Measurements from ENCODE around the gene CYP46A1.
"Not testable (repeated sequence)": the region's sequence is repeated elsewhere in the genome, so short reads cannot be mapped to it uniquely, and the experiment has no call there.

CYP46A1 gene

DNA sequence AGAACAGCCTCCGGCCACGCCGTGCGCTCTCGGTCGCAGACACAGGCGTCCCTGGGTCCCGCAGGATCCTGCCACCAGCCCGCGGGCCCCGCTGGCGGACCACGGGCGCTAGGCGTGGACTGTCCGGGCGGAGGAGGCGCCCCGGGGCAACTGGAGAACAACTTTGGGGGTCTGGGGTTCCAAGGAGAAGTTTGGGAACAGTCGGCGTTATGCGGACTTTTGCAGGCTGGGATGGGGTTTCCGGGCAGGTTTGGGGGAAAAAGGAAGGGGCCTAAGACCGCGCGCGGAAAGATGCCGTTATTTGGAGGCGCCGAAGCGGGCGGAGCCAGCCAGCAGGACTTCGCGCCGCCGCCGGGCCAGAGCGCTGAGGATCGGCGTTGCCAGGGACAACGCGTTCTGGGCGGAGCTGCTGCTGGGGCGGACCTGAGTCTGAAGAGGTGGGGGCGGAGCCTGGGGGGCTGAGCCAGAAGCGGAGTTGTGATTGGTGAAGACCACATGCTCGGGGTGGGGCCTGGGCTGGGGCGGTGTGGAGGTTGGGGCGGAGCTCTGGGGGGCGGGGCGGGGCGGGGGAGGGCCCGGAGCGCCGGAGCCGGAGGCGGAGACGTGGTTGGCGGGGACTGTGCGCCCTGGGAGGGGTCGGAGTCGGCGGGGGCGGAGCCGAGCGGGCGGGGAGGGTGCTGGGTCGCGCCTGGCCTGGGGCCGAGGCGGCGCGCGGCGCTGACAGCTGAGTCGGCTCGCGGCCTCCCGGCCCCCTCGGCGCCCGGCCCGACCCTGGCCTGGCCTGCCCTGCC lies at the start of gene CYP46A1:
TSS of gene CYP46A1 (plus strand) at position 680 of the 791 bp plus-strand sequence. CDS start 120 bp downstream, outside the sequence.
- peak; percentile 98 to 99 for DNase-seq (ENCODE audit: low read depth in 1 of 2, low spot score in 1 of 2)

DNA sequence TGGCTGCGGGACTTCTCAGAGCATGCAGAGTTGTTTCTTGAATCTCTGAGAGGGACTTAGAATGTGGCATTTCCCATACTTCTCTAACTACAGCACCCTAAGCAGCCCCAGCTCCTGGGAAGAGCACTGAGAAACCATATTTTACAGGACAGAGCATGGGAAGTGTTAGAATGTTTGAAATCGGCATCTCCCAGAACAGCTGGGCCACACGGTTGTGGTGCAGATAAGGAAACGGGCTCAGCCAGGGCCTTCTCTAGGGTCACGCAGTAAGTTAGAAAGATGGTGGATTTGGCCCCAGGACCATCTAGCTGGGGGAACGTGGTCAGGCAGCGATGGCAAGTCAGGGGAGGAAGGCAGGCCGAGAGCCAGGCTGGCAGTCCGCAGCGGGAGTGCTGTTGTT lies 49.7 kb upstream of the CYP46A1 start:
- no peak for DNase-seq (ENCODE audit: low read depth in 1 of 2, low spot score in 1 of 2)

DNA sequence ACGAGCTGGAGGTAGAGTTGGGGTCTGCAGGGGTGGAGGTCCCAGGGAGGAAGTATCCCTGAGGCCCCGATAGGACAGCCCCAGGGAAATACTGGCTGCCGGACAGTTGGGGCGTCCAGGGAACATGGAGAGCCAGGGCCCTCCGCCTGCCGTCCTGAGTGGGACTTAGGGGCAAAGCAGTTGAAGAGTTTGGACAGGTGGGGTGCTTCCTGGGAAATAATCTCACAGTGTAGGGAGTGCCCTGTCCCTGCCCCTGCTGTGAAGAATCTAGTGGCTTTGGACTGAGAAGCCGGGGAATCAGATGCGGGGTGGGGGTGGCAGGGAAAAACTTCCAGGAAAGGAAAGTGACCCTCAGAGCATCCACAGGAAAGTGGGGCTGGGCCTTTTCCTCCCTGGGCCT lies 49.0 kb upstream of the CYP46A1 start:
- no peak for DNase-seq (ENCODE audit: low read depth in 1 of 2, low spot score in 1 of 2)

DNA sequence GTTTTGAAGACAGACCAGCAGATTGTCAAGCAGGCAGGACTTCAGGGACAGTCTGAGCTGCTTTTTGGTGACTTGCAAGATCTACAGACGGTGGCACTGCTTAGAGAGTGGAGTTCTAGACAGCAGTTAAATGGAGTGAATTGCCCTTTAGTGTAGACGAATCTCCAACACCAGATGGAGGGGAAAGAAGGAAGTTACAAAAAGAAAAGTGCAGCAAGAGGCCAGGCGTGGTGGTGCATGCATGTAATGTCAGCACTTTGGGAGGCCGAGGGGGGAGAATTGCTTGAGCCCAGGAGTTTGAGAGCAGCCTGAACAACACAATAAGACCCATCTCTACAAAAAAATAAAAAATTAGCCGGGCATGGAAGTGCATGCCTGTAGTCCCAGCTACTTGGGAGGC lies 47.6 kb upstream of the CYP46A1 start:
- DNase-seq (ENCODE audit: low read depth in 1 of 2, low spot score in 1 of 2), result no peak

DNA sequence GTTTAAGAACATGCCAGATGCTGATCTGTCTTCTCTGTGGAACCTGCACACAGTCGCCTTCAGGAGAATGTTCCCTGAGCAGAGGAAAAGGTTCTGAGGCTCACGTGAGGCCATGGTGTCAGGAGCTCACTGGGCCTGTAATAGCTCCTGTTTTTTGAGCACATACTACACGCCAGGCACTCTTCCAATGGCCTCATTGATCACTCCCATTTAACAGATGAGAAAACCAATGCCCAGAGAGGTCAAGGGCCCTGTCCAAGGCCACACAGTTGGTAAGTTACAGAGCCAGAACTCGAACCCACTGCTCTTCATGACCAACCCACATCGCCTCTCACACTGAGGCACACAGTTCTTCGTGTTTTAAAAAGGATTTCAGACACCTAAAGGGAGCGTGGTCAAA lies 46.5 kb upstream of the CYP46A1 start:
- no peak for DNase-seq (ENCODE audit: low read depth in 1 of 2, low spot score in 1 of 2)

DNA sequence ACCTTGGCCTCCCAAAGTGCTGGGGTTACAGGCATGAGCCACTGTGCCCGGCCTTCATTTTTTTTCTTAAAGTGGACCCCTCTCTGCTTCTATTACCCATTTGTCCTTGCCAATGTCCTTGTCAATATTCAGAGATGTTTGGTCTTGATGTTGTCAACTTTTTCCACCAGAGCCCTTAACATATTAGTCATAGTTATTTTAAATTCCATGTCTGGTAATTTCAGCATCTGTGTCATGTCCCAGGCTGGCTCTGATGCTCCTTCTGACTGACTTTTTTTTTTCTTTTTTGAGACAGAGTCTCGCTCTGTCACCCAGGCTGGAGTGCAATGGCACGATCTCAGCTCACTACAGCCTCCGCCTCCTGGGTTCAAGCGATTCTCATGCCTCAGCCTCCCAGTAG lies 41.3 kb upstream of the CYP46A1 start:
- DNase-seq (ENCODE audit: low read depth in 1 of 2, low spot score in 1 of 2), result not testable (repeated sequence)

DNA sequence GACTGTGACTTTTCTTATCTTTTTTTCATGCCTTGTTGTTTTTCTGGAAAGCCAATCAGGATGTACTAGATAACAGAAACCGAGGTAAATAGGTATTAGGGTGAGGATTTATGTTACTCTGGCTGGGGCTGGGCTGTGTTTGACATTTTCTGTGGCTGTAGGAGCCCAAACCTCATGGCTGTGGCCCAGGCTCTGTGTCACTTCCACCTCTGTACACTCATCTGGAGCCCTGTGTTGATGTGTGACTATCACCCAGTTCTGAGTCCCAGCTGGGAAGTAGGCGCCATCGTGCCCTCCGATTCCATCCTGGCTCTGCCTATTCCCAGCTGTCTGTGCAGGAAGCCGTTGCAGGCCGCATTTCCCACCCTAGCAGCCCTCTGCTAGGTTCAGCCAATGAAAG lies 40.8 kb upstream of the CYP46A1 start:
- no peak for DNase-seq (ENCODE audit: low read depth in 1 of 2, low spot score in 1 of 2)

DNA sequence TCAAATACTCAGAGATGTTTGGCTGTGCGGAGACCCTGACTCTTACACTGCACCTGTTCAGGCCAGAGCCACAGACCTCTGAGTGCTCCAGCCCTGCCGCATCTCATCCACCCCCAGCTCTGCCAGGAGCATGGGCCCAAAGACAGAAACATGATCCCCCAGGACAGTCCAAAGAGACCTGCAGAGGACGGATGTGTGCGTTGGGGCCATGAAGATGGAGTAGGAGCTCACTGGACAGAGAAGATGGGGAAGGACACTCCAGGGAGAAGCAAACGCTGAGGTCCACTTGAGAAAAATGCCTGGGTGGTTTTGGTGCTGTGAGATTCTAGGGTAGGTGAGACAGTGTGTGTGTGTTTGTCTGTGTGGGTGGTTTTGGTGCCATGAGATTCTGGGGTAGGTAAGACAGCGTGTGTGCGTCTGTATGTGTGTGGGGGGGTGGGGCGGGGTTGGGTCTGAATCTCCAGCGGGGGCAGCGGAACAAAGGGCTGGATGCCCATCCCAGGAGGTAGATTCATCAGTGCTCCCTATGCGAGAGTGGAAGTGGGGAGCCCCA lies 40.0 kb upstream of the CYP46A1 start:
- DNase-seq (ENCODE audit: low read depth in 1 of 2, low spot score in 1 of 2), result no peak

DNA sequence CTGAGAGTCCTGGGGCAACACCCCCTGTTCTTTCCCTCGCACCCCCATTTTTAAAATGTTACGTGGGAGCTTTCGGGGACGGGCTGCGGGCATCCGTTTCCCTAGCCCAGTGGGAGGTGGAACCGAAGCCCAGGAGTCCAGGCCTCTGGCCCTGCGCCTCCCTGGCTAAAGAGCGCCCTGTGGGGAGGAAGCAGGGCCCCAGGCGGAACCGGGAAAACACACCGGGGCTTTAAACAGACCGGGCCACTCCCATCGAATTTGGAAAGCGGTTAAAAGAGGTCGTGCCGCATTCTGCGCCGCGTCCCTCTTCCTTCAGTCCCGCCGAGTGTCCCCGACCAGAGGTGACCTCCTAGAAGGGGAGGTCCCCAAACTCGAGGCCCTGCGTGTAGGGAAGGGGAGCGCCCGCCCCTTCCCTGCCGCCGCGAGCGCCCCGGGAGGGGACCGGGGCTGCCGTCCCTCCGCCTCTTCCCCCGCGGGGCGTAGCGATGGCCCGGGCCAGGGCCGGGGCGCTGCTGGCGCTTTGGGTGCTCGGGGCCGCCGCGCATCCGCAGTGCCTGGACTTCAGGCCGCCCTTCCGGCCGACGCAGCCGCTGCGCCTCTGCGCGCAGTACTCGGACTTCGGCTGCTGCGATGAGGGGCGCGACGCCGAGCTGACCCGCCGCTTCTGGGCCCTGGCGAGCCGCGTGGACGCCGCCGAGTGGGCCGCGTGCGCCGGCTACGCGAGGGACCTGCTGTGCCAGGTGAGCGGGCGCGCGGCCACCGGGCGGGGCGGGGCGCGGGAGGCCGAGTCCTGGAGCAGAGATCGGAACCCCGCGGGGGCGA lies 39.2 kb upstream of the CYP46A1 start, which contains the start of gene HHIPL1:
TSS of gene HHIPL1 (plus strand) at position 407 of the 822 bp plus-strand sequence. CDS start at position 486, 79 bp downstream.
- DNase-seq (ENCODE audit: low read depth in 1 of 2, low spot score in 1 of 2), result no peak

DNA sequence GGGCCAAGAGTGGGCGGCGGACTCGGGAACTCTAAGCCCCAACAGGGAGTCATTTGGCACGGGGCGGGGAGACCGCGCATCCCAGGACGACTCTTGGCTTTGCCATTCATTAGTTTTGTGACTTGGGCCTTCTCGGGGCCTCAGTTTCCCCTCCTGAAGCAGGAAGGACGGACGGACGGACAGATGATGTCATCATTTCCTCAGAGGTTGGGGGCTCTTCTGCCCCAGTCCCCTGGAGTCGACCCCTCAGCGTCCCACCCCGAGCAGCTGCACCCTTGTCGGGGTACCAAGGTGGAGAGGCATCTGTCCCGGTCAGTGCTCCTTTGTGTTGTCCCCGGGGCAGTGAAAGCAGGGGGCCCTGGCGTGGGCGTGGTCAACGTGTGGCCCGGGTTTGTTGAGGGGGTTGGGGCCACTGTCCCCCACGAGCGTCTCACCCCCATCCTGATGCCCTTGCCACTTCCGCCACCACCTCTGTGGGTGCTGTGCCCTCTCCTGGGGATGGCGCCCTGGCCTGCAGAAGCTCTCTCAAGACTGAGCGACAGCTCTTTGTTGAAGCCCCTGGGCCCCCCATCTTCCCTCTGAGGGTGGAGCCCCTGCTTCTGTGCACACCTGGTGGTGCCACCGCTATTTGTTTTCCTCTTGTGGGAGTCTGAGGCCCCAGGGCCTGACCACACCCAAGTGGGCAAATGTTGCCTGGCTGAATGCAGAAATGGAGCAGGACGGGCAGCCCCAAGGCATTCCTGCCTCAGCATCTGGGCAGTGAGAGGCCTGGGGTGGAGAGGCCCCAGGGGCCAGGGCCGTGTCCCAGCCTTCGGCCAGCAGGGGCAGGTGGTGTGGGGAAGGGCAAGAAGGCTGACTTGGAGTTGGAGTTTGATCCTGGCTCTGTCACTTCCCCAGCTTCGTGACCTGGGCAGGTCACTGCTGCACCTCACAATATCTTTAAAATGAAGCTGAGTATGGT lies 38.3 kb upstream of the CYP46A1 start:
- DNase-seq (ENCODE audit: low read depth in 1 of 2, low spot score in 1 of 2), result no peak

DNA sequence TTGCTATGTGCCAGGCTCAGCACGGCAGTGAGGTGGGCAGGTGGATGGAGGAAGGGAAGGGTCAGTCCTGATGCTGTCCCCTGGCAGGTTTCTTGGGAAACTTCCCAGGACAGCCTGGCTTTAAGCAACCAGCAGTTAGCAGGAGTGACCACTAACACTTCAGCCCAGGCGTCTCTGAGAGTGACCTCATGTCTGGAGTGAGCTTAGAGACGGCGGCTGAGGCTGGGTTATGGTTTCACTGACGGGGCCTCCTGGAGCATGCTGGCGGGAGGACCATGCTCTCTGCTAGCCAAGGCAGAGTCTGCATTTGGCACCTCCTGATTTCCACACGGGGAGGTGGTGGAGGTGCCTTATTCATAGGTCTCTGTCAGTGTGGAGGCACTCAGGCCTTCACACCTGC lies 36.7 kb upstream of the CYP46A1 start:
- no peak for DNase-seq (ENCODE audit: low read depth in 1 of 2, low spot score in 1 of 2)

DNA sequence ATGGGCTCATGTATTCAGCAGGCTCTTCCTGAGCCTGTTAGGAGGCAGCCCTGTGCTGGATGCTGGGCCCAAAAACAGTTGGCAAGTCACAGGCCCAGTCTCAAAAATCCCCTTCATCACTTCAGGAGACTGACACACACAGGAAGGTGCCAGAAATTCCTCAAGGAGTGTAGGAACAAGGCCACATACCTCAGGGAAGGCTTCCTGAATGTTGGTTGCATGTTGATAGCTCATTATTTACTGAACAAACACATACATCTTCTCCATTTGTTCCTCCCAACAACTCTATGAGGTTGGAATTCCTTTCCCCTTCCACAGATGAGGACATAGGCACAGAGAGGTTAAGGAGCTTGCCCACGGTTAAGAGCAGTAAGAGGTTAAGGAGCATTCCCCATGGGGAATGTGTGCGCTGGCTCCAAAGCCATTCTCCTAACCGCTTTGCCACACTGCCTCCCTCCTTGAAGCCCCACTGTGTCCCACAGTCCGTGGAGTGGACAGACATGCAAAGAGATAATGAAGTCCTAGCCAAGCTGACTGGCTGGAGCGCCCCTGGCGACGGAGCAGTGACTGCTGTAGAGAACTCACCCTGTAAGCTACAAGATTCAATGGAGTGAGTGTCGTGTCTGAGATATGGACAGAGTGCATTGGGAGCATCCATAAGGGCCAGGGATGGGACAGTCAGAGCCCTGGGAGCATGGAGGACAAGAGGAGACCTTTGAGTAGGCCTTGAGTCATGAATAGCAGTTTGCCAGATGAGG lies 35.9 kb upstream of the CYP46A1 start:
- DNase-seq (ENCODE audit: low read depth in 1 of 2, low spot score in 1 of 2), result no peak

DNA sequence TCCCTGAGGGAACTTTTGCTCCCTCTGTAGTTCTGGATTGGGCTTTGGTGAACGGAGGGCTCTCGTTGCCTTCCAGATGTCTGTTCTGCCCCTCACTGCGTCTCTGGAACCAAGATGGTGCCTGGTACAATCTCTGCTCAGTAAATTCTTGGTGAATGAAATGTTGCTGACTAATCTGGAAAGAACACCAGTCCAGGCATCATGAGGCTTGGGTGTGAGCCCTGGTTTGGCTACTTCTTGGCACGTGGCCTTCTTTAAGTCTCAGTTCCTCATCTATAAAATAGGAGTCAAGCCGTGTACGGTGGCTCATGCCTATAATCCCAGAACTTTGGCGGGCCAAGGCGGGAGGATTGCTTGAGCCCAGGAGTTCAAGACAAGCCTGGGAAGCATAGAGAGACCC lies 34.9 kb upstream of the CYP46A1 start:
- no peak for DNase-seq (ENCODE audit: low read depth in 1 of 2, low spot score in 1 of 2)

DNA sequence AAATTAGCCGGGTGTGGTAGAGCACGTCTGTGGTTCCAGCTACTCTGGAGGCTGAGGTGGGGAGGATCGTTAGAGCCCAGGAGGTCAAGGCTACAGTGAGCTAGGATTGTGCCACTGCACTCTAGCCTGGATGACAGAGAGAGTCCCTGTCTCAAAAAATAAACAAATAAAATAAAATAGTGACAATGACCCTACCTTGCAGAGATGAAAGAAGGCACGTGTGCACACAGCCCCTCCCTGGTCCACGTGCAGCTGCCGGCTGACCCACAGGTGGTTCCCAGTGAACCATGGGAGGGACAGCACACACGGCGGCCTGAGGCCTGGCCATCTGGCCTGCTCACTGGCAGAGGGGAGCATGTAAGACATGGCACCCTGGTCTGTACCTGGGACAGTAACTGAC lies 34.5 kb upstream of the CYP46A1 start:
- no peak for DNase-seq (ENCODE audit: low read depth in 1 of 2, low spot score in 1 of 2)

DNA sequence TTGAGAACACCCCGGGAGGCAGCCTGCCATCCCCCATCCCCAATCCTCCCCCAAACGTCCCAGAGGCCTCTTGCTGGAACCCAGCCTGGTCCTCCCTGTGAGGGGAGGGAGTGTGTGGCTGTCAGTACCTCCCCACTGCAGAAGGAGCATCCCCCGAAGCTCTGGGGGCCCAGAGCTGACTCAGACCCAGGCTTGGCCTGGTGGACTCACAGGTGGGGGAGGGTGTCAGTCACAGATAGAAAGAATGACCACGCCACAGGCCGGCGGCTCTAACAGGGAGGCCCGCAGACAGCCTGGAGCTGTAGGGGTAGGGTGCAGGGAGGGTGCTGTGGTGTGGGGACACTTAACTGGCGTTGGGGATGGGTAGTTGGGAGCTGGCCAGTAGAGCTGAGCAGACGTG lies 33.9 kb upstream of the CYP46A1 start:
- DNase-seq (ENCODE audit: low read depth in 1 of 2, low spot score in 1 of 2), result no peak

DNA sequence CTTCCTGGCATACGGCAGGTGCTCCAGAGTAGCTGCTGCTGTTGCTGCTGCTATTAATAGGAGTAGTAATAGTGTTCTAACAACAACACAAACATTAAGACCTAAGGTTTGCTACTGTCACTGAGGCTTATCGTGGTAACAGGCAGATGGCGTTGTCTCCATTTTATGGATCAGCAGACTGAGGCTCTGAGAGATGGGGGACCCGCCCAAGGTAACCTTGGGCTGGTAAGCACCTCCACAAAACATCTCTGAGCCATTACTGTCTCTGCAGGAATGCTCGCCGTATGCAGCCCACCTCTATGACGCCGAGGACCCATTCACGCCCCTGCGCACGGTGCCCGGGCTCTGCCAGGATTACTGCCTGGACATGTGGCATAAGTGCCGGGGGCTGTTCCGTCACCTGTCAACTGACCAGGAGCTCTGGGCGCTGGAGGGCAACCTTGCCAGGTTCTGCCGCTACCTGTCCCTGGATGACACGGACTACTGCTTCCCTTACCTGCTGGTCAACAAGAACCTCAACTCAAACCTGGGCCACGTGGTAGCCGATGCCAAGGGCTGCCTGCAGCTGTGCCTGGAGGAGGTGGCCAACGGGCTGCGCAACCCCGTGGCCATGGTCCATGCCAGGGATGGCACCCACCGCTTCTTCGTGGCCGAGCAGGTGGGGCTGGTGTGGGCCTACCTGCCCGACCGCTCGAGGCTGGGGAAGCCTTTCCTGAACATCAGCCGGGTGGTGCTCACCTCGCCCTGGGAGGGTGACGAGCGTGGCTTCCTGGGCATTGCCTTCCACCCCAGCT lies 31.9 kb upstream of the CYP46A1 start:
- DNase-seq (ENCODE audit: low read depth in 1 of 2, low spot score in 1 of 2), result no peak

DNA sequence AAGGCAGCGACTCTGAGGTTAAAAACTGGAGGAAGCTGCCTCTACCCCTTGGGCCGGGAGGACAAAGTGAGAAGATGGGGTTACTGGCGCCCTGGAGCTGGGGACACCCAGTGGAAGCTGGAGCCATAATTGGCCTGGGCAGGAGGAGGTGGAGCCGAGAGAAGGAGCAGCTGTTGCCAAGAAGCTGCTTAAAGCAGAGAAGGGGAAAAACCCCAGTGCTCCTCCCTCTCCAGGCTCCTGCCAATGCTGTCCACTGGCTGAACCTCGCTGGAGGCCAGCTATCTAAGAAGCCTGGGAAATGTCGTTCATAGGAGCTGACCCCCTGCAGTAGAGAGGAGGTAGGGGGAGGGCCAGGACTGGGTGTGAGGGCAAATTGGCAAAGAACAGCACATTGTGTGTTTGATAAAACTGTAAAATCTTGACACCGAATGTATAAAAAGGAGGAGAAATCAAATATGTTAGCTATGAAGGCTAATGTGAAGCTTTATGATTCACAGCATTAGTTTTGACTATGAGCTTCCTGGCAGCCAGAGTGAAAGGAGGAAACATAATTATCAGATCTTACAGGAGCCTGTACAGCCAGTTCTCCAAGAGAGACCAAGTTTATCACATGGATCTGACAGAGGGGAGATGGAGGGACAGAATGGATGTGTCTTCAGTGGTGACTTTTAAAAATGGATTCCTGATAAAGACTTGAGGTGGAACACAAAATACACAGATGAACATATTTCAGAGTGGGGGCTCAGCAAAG lies 29.7 kb upstream of the CYP46A1 start:
- DNase-seq (ENCODE audit: low read depth in 1 of 2, low spot score in 1 of 2), result no peak

DNA sequence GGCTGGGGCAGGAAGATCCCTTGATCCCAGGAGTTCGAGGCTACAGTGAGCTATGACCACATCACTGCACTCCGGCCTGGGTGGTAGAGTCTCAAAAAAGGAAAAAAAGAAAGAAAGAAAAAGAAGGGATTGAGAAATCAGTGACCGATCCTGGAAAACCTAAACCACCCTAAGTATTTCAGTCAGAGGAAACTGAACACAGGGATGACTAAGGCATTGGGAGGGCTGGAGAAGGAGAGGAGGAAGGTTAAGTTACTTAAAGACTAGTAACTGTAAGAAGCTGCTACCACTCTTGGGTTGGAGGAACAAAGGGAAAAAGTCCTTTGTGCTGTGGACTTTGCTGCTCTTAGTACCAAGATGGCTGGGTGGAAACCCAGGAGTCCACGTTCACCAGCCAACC lies 28.6 kb upstream of the CYP46A1 start:
- no peak for DNase-seq (ENCODE audit: low read depth in 1 of 2, low spot score in 1 of 2)

DNA sequence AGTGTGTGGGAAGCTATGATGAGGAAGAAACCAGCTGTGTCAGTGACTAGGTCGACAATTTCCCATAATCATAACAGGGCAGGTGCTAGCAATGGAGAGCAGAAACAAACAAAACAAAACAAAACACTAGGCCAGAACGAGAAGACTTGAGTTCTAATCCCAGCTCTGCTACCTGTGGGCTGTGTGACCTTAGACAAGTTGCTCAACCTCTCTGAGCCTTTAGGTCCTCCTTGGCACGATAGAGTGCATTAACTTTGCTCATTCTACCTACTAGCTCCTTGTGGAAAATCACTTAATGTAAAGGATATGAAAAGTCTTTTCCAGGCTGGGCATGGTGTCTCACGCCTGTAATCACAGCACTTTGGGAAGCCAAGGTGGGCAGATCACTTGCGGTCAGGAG lies 27.9 kb upstream of the CYP46A1 start:
- no peak for DNase-seq (ENCODE audit: low read depth in 1 of 2, low spot score in 1 of 2)
